ENCODE results near the gene SERPIND1. TPM values are rescaled to one million over a fixed set of nuclear protein-coding genes. Genes with fewer than 3 reads are reported as not detected.

The SERPIND1 gene
- total RNA-seq, 4 donors from 2014 or later, result 0.22 TPM; not detected in 3

DNA sequence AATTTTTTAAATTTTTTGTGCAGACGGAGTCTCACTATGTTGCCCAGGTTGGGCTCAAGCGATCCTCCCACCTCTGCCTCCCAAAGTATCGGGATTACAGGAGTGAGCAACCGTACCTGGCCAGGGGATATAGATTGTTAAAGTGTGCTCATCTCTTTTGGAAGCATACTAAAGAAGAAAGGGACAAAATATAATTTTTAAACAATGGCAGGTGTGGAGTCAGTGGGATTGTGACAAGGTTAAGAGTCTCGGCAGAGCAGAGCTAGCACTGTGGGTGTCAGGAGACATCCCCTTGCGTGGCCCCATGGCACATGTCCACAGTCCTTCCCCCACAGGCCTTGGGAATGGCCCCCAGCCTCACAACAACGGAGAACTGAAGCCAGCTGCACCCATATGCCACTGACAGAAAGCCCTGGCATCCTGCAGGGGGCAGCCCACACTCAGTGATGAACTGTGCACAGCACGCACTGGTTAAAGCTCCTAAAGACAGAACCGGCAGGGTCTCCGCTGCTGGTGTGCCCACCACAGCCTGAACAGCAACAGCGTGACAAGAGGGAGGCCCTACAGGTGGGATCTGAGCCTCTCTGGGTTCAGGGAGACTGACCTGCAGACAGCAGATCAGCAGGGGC lies 29.9 kb downstream of the SERPIND1 start:
- DNase-seq (no peak), ATAC-seq (no peak)
- Histone ChIP-seq H3K4me3 (no peak overlapping the region), H3K36me3 (peaks cover 0 to 87% of the 10 kb centered on the region in 2 donors), H3K9me3 (no peaks in the 10 kb centered on the region), H3K4me1 (no peaks in the 10 kb centered on the region), H3K27me3 (no peaks in the 10 kb centered on the region), H3K27ac (no peak overlapping the region)
- in situ Hi-C loops (cut with MboI; ENCODE audit: low sequenced_read_pairs in 4 of 4), result no loop called here
- TF ChIP-seq POLR2A (IDR thresholded peaks at IDR 0.05), result no peak
- TF ChIP-seq, protein P1, sequence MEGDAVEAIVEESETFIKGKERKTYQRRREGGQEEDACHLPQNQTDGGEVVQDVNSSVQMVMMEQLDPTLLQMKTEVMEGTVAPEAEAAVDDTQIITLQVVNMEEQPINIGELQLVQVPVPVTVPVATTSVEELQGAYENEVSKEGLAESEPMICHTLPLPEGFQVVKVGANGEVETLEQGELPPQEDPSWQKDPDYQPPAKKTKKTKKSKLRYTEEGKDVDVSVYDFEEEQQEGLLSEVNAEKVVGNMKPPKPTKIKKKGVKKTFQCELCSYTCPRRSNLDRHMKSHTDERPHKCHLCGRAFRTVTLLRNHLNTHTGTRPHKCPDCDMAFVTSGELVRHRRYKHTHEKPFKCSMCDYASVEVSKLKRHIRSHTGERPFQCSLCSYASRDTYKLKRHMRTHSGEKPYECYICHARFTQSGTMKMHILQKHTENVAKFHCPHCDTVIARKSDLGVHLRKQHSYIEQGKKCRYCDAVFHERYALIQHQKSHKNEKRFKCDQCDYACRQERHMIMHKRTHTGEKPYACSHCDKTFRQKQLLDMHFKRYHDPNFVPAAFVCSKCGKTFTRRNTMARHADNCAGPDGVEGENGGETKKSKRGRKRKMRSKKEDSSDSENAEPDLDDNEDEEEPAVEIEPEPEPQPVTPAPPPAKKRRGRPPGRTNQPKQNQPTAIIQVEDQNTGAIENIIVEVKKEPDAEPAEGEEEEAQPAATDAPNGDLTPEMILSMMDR (IDR thresholded peaks at IDR 0.05 in 4 of 5, conservative IDR thresholded peaks at IDR 0.05 in 1 of 5), result peak in 1 of 5 experiments; percentile 10
- intact Hi-C loops (cut with DNase I; ENCODE audit: low total_unique reads), result no loop called here

DNA sequence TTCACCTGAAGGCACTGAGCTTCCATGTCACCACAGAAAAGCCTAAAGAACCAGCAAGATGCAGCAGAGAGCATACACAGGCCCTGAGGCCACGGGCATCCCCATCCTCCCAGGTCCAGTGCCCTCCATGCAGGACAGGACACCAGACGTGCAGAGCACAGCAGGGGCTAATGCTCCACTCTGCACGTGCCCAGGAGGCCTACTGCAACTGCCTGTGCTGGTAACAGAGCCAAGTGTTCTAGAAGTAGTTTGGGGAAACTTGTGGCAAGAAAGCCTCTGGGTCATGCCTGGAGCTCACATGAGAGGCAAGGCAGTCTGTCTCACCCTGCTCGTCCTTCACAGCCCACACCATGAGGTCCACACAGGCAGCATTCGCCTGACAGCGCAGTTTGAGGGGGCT lies 30.7 kb downstream of the SERPIND1 start:
- no peak for DNase-seq
- Histone ChIP-seq H3K27me3 (no peaks in the 10 kb centered on the region), H3K36me3 (peaks cover 0 to 85% of the 10 kb centered on the region in 2 donors), H3K4me3 (no peak overlapping the region), H3K4me1 (no peaks in the 10 kb centered on the region), H3K27ac (no peak overlapping the region), H3K9me3 (no peaks in the 10 kb centered on the region)
- intact Hi-C loops (cut with DNase I; ENCODE audit: low total_unique reads), result no loop called here
- in situ Hi-C loops (cut with MboI; ENCODE audit: low sequenced_read_pairs in 4 of 4), result no loop called here
- TF ChIP-seq, protein P1 (IDR thresholded peaks at IDR 0.05 in 4 of 5, conservative IDR thresholded peaks at IDR 0.05 in 1 of 5), result no peak
- TF ChIP-seq POLR2A (IDR thresholded peaks at IDR 0.05), result no peak
- ATAC-seq, result no peak

DNA sequence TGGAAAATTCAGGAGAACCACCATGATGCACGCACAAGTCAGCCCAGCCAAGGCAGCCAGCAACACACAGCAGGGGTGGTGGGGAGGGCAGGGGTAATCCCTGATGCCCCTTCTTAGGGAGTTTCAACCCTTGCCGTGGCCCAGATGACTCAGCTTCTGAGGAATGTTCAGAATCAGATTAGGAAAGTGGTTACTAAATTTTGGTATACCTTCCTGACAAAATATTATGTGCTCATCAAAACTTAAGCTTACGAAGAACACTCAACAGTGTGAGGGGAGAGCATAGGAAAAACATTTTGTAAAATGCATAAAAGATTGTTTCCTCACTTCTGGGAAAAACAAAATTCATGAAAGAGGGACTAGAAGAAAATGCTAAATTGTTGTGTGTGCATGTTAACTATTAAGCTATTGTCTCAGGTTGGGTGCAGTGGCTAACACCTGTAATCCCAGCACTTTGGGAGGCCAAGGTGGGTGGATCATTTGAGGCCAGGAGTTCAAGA lies 32.1 kb downstream of the SERPIND1 start:
- DNase-seq (no peak), ATAC-seq (no peak)
- in situ Hi-C loops (cut with MboI; ENCODE audit: low sequenced_read_pairs in 4 of 4) (no loop called here), intact Hi-C loops (cut with DNase I; ENCODE audit: low total_unique reads) (no loop called here)
- Histone ChIP-seq H3K4me1 (no peaks in the 10 kb centered on the region), H3K4me3 (no peak overlapping the region), H3K36me3 (peaks cover 0 to 85% of the 10 kb centered on the region in 2 donors), H3K27ac (no peak overlapping the region), H3K9me3 (no peaks in the 10 kb centered on the region), H3K27me3 (no peaks in the 10 kb centered on the region)
- TF ChIP-seq, protein P1 (IDR thresholded peaks at IDR 0.05 in 4 of 5, conservative IDR thresholded peaks at IDR 0.05 in 1 of 5), result no peak
- TF ChIP-seq POLR2A (IDR thresholded peaks at IDR 0.05), result no peak

DNA sequence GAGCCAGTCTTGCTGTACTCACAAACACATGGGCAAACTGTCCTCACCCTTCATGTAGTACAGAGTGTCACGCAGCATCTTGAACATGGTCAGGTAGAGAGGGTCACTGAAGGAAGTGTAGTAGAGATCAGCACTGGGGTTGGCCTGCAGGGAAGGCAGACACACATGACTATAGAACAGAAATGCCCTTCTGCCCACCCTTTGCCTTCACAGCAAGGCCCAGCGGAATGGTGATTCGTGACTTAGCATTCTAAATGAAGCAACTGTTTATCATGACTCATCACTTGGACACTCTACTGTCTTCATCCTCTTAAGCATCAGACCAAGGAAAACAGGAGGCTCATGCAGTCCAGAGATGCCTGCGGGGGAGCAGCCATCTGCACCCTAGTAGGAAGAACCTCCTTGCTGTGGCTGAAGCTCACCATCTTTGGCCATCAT lies 33.4 kb downstream of the SERPIND1 start:
- peak in 1 of 2 donors; percentile 44 for ATAC-seq
- in situ Hi-C loops (cut with MboI; ENCODE audit: low sequenced_read_pairs in 4 of 4), result no loop called here

More for the DNA sequence above, 33.4 kb downstream of the SERPIND1 start:
- H3K4me1 ChIP-seq, result no peaks in the 10 kb centered on the region
- H3K27me3 ChIP-seq, result no peaks in the 10 kb centered on the region
- no peak overlapping the region for H3K27ac ChIP-seq
- no peaks in the 10 kb centered on the region for H3K9me3 ChIP-seq
- peaks cover under 1 to 80% of the 10 kb centered on the region in 2 donors for H3K36me3 ChIP-seq
- DNase-seq, result no peak
- TF ChIP-seq, protein P1 (IDR thresholded peaks at IDR 0.05 in 4 of 5, conservative IDR thresholded peaks at IDR 0.05 in 1 of 5), result no peak
- no peak for TF ChIP-seq POLR2A (IDR thresholded peaks at IDR 0.05)
- intact Hi-C loops (cut with DNase I; ENCODE audit: low total_unique reads), result no loop called here
- no peak overlapping the region for H3K4me3 ChIP-seq
